ENCODE data around the gene CENPQ.

GRCh38 chr6:49415358-49415757 lies 47.8 kb upstream of the CENPQ start:
- TF ChIP-seq, protein P1, sequence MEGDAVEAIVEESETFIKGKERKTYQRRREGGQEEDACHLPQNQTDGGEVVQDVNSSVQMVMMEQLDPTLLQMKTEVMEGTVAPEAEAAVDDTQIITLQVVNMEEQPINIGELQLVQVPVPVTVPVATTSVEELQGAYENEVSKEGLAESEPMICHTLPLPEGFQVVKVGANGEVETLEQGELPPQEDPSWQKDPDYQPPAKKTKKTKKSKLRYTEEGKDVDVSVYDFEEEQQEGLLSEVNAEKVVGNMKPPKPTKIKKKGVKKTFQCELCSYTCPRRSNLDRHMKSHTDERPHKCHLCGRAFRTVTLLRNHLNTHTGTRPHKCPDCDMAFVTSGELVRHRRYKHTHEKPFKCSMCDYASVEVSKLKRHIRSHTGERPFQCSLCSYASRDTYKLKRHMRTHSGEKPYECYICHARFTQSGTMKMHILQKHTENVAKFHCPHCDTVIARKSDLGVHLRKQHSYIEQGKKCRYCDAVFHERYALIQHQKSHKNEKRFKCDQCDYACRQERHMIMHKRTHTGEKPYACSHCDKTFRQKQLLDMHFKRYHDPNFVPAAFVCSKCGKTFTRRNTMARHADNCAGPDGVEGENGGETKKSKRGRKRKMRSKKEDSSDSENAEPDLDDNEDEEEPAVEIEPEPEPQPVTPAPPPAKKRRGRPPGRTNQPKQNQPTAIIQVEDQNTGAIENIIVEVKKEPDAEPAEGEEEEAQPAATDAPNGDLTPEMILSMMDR (IDR thresholded peaks at IDR 0.05 in 8 of 11, conservative IDR thresholded peaks at IDR 0.05 in 3 of 11) = no peak
- TF ChIP-seq POLR2A (IDR thresholded peaks at IDR 0.05) = no peak
